Testis (tissue), 3 donors: ENCODE results near the gene PHLPP2. TPM values are rescaled to one million over a fixed set of nuclear protein-coding genes. Genes with fewer than 3 reads are reported as not detected.
"Not testable (repeated sequence)": the region's sequence is repeated elsewhere in the genome, so short reads cannot be mapped to it uniquely, and the experiment has no call there.

Experiments used
- DNase-seq: peaks from one replicate; pipeline ENCODE4 v3.0.0-alpha.2; 2019
- H3K27ac ChIP-seq, 2 donors: fragments of 200-600 bp; sonication (generic); one replicate each; pipeline ENCODE4 v1.5.1; 2019
- H3K27me3 ChIP-seq: fragments of 200-600 bp; sonication (generic); one replicate; pipeline ENCODE4 v1.5.1; 2019
- H3K36me3 ChIP-seq: fragments of 200-600 bp; sonication (generic); one replicate; pipeline ENCODE4 v1.5.1; 2017; ENCODE audit warnings: low read depth; ENCODE audit errors: missing control alignments
- H3K4me1 ChIP-seq: fragments of 200-600 bp; sonication (generic); one replicate; pipeline ENCODE4 v1.5.1; 2019
- H3K4me3 ChIP-seq, 2 donors: fragments of 200-600 bp; sonication (generic); one replicate each; pipeline ENCODE4 v1.5.1; 2017 to 2019
- H3K9me3 ChIP-seq: fragments of 200-600 bp; sonication (generic); one replicate; pipeline ENCODE4 v1.5.1; 2017
- CTCF ChIP-seq, 3 experiments: fragments of 450-650 bp in 2 of 3; fragments of 200-600 bp in 1 of 3; sonication (generic) in 1 of 3; IDR thresholded peaks; one replicate each; pipeline ENCODE4 v1.5.1; 2016 to 2019; ENCODE audit warnings: antibody characterized with exemption in 3 of 3, mild to moderate bottlenecking in 2 of 3, moderate library complexity in 1 of 3
- POLR2A ChIP-seq: fragments of 450-650 bp; IDR thresholded peaks from one replicate; pipeline ENCODE4 v1.6.1; 2017; ENCODE audit warnings: antibody characterized with exemption, mild to moderate bottlenecking, moderate library complexity
- WGBS, 2 donors: methylation state at CpG; one replicate each; pipeline ENCODE4 v1.1.5; 2018; 5-methylcytosine and 5-hydroxymethylcytosine counted together
- intact Hi-C: fragments of 100-400 bp; cut with DNase I; formaldehyde crosslinking; loops from one replicate; pipeline ENCODE4 v1.15.1; 2023; ENCODE audit warnings: low total_unique reads
- polyA plus RNA-seq: library from polyadenylated mRNA; stranded (reverse); fragments of 350-450 nt; fragmentation: Illumina TruSeq; extraction: RNeasy Lipid Tissue Mini Kit (QIAGEN cat#74804); gene quantifications from one replicate; pipeline ENCODE4 v1.2.3, GENCODE V29; 2014; ENCODE audit warnings: low read depth, low replicate concordance; ENCODE audit not compliant: insufficient read depth
- total RNA-seq, 2 donors: library from RNA; depleted of rRNA; stranded (reverse); fragments of >200 nt; gene quantifications; one replicate each; pipeline ENCODE4 v1.2.3, GENCODE V29; 2016

The PHLPP2 gene
- total and polyA plus RNA-seq, 3 donors from 2014 or later = 27.2 to 46.3 (median 43.3) TPM

GRCh38 chr16:71623597-71623996, 100.9 kb downstream of the PHLPP2 start:
- Histone ChIP-seq H3K36me3 (no peaks in the 10 kb centered on the region), H3K9me3 (no peaks in the 10 kb centered on the region), H3K27me3 (no peaks in the 10 kb centered on the region), H3K4me1 (peaks cover 9% of the 10 kb centered on the region), H3K27ac (no peak overlapping the region), H3K4me3 (no peak overlapping the region)
- 76 to 79% methylated on average over 3 of the region's 3 CpGs for WGBS, 2 donors
- intact Hi-C loops = no loop called here
- DNase-seq = no peak
- no peak for TF ChIP-seq CTCF (IDR thresholded peaks at IDR 0.05)
- TF ChIP-seq POLR2A = no peak

DNA sequence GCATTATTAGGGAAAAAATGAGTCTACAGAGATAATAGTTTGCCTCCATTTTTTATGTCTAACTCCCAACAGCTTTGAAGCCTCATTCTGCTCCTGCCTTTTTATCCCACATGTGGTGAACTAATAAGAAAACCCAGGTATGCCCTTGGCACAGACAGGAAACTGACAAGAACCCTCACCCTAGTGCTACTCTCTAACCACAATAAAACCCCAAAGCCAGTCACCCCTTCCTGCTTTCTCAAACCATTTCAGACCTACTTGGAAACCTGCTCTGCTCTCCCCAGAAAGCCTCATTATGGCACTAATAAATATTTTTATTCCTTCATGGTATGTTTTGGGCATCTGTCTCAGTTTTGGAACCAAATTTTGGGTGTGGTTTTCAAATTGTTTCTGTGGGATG, 102.4 kb downstream of the PHLPP2 start:
- H3K4me1 ChIP-seq = peaks cover 9% of the 10 kb centered on the region
- no peak overlapping the region for H3K27ac ChIP-seq
- no peaks in the 10 kb centered on the region for H3K27me3 ChIP-seq
- no peak for TF ChIP-seq CTCF (IDR thresholded peaks at IDR 0.05)
- TF ChIP-seq POLR2A = no peak
- no peak for DNase-seq
- intact Hi-C loops = no loop called here
- H3K4me3 ChIP-seq = no peak overlapping the region
- H3K9me3 ChIP-seq = no peaks in the 10 kb centered on the region
- no peaks in the 10 kb centered on the region for H3K36me3 ChIP-seq

DNA sequence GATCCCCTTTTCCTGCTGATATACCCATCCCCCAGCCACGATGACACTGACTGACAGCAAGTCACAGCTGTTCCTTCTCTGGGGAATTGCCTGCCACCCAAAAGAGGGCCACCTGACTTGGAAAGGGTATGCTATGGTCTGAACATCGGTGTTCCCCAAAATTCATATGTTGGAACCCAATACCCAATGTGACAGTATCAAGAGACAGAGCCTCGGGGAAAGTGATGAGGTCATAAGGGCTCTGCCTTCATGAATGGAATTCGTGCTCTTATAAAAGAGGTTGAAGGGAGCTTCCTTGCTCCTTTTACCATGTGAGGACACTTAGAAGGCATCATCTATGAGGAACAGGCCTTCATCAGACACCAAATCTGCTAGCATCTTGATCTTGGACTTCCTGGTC, 106.1 kb downstream of the PHLPP2 start:
- no peak for DNase-seq
- H3K4me3 ChIP-seq = no peak overlapping the region
- no peak for TF ChIP-seq POLR2A
- no peak for TF ChIP-seq CTCF (IDR thresholded peaks at IDR 0.05)
- intact Hi-C loops = no loop called here
- H3K27ac ChIP-seq = no peak overlapping the region
- 79 to 82% methylated on average over 4 of the region's 4 CpGs for WGBS, 2 donors
- H3K27me3 ChIP-seq = no peaks in the 10 kb centered on the region
- H3K4me1 ChIP-seq = no peaks in the 10 kb centered on the region
- no peaks in the 10 kb centered on the region for H3K36me3 ChIP-seq
- no peaks in the 10 kb centered on the region for H3K9me3 ChIP-seq

GRCh38 chr16:71614956-71615355, 109.5 kb downstream of the PHLPP2 start:
- H3K9me3 ChIP-seq, H3K27me3 ChIP-seq, DNase-seq, H3K4me3 ChIP-seq, intact Hi-C loops, H3K4me1 ChIP-seq, H3K36me3 ChIP-seq, H3K27ac ChIP-seq: not testable (repeated sequence)
- WGBS, 2 donors = 93% methylated on average over 8 of the region's 8 CpGs

DNA sequence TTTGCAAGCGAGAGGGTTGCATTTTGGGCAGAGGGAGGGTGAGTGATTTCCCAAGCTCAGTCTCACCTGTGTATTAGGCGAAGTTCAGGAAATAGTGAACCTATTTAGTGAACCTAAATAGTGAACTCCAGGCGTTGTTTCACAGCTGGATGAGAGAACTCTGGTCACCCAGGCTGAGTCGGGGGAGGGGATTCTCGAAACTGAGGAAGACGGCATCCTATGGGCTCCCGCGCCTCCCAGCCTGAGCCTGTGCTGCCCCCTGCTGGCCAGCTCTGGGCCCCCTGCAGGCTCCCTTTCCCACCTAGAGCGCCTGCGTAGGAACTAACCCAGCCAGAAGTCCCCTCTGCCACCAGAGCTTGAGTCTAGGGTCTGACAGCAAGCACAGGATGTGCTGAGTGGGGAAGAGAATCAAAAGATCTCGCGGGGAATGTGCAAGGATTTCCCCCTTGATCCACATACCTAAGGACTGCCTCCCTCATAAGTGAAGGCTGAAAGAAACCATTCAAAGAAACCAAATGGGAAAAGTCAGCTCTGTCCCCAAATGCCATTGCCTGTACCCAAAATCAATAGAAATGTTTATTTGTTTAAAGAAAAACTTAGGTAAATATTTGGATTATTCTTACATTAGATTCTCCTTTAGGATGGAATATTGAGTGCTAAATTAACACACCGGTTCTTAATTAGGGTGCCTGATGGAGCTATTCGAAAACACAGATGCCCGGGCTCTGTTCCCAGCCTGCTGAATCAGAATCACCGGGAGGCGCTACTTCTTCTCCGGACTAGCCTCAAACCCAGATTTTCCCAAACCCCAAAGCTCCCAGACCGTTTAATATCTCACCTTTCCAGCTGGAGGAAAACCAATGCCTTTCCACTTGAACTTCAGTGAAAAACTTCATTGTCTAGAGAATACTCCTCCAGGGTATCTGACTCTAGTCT, 113.3 kb downstream of the PHLPP2 start:
- Histone ChIP-seq H3K27me3 (no peaks in the 10 kb centered on the region), H3K36me3 (no peaks in the 10 kb centered on the region), H3K9me3 (no peaks in the 10 kb centered on the region), H3K4me3 (no peak overlapping the region), H3K4me1 (no peaks in the 10 kb centered on the region), H3K27ac (no peak overlapping the region)
- TF ChIP-seq POLR2A = no peak
- TF ChIP-seq CTCF (IDR thresholded peaks at IDR 0.05) = peak; percentile 43 to 91 (median 68)
- DNase-seq = peak; percentile 81
- intact Hi-C loops = no loop called here
- 11 to 12% methylated on average over 12 to 19 of the region's 19 CpGs for WGBS, 2 donors
